HG03135 (cell line): ENCODE measurements around the gene ITPRIP.
A peak's percentile ranks its signal among the peaks of the same experiment; 100 is the strongest.

Experiments
- ATAC-seq: cut with Tn5 transposase; IDR thresholded peaks from one replicate; pipeline ENCODE4 v1.9.1; 2021; ENCODE audit warnings: mild to moderate bottlenecking, moderate library complexity; ENCODE audit not compliant: unreplicated experiment

The ITPRIP gene

DNA sequence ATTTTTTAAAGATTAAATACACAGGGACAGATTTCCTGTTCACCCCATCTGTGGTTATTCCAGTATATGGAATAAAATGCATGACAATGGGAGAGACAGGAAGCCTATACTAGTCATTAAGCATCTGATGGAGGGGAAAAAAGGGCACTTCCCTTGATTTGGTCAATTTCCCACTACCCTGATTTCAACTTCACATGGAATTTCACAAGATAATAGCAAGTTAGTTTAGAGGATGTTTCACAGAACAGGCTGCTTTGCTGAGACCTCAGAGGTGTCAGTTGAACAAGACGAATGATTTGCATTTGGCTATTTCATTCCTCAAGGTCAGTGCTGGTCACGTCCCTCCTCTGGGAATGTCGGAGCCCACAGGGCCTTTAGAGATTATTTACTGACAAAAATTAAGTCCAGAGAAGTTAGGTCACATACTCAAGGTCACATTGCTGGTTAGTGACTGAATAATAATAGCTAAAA is 4.7 kb upstream of the ITPRIP start:
- ATAC-seq, result no peak

DNA sequence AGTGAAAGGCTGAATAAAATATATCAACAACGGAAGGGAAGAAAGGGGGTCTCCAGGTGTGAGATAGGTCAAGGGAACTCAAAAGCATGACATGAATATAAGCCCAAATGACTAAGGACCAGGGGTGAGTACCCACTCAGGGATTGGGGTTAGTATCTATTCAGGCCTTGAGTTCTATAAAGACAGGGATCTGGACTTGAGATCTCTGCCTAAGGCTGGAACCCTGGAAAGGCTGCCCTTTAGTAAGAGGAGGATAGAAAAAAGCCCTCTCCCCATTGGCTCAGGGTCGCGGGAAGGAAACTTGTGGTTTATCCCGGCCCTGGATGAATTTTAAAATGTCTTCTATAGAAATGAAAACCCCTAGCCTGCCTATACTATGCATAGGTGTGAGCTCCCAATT is 2.4 kb upstream of the ITPRIP start:
- no peak for ATAC-seq

DNA sequence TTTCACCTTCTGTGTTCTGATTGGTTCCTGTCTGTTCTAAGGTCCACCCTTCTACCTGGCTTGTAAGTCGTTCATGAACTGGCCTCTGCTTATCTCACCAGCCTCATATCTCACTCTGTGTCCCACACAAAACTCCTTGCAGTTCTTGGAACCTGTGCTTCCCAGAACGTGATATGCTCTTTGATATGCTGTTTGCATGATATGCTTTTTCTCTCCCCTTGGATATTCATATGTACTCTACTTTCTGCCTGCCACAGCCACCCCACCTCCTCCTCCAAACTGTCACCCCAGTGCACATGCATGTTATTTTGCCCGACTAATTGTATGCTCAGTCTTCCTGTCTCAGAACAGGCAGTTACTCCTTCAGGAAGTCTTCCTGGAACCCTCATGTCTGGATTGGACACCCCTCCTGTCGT is 1.9 kb upstream of the ITPRIP start:
- no peak for ATAC-seq

GRCh38 chr10:104339469-104340110 is 1.3 kb upstream of the ITPRIP start:
- ATAC-seq, result no peak

- peak; percentile 46 for ATAC-seq
These were observed 712 bp downstream of the ITPRIP start for GRCh38 chr10:104337521-104337984.

DNA sequence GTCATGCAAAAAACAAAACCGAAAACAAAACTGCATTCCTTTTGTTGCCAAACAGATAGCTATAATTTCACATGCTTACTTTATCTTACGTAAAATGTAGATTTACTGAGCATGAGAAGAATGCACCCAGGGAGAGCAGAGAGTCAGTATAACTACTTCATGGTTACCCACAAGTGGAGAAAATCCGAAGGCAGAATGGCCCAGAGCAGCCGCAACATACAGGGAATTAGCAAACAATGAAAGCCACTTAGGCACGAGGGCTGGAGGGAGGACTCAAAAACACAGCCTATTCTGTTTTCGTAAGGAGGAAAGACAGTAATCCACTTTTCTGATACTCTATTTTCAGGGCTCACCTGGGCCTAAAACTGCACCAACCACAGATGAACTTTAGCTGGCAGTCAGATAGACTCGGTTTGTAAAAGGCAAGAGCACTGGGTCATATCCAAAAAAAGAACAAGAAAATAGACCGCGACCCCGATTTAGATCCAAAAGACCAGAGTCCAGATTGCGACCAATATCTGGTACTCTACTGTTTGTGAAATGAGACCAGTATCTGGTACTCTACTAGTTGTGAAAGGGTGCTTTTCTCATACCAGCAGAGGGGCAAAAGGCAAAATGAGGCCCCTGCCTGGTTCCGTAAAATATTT is 1.3 kb downstream of the ITPRIP start:
- ATAC-seq, result peak; percentile 28

DNA sequence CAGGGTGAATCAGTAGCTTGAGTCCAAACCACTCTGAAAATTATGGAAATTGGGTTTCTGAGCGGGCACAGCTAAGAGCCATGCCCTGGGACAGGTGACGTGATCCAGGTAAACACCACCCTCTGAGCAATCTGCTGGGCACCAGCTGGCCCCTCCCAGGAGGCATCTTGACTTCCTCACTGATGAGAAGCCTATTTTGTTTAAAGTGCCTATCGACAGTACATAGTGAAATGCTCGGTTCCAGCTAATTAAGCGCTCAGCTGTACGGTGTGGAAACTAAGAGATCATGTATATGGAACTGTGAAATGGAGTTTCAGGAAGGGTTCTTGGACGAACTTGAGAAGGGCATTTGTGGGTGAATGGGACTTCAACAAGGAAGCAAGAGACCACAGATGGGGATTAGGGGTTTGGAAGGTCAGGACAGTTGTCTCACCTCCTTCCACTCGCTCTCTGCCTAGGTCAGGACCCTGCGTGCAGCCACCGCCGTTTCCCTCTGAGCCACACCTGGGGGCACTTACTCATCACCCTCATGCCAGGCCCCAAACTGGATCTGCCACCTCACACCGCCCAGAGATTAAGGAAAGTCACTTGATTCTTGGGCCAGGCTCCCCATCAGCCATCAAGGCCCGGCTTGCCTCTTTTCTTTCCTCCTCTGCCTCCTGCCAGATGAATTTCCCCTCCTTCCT is 3.2 kb downstream of the ITPRIP start:
- no peak for ATAC-seq

GRCh38 chr10:104334561-104334960 is 3.7 kb downstream of the ITPRIP start:
- ATAC-seq, result no peak

- no peak for ATAC-seq
These were observed 4.4 kb downstream of the ITPRIP start for GRCh38 chr10:104333728-104334373.

DNA sequence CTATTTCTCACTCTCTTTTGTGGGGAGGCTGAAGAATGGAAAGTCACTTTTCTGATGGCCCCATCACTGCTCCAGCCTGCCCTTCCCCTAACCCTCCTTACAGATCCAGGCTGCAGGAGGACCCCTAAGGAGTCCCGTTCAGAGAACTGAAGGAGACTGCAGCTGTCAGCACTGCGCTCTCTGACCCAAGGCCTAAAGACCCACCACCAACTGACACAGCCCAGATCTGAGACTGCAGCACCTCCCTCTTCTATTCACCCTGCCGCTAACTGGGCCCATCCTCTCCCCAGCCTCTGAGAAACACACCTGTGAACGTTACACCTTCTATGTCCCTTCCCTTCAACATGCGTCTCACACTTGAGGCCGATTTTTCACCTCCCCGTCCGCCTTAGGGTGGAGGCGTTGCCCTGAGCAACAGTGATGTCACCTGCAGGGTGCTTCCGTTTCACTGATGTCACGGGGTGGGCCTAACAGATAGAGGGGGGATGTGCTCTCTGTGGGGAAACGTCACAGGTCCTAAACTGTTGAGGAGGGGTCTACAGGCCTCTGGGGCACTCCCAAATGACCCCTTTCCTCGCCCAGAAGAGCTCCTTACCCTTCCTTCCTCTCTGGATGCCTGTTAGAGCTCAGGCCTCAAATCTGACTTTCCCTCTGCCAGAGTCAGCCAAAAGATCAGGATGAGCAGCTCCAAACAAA is 5.1 kb downstream of the ITPRIP start:
- ATAC-seq, result no peak

GRCh38 chr10:104332243-104333031 is 5.8 kb downstream of the ITPRIP start:
- ATAC-seq, result no peak

DNA sequence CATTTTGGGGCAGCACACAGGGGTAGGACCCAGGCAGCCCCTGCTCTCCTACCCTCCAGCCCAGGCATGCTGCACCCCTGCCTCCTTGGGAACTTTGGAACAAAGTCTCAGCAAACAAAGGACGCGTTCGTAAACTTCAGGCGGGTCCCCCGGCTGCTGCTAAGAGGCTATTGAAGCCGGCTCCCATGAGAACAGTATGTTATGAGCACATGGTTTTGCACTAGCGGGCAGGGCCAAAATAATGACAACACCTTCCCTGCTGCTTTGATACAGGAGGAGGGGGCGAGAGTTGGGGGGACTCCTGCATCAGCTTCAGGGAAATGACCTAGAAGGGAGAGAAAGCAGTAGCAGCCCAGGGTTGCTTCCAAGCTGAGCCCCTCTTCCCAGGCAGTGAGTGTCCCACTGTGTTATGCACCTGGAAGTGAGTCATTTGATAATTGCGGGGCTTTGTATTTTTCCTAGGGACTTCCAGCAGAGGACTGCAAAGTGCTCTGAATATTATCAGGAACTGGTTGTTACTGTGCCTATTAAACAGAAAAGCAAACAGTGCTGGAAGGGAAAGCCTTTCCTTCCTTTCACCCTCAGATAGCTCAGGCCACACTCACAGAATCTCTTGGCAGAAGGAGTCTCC is 6.9 kb downstream of the ITPRIP start:
- no peak for ATAC-seq

DNA sequence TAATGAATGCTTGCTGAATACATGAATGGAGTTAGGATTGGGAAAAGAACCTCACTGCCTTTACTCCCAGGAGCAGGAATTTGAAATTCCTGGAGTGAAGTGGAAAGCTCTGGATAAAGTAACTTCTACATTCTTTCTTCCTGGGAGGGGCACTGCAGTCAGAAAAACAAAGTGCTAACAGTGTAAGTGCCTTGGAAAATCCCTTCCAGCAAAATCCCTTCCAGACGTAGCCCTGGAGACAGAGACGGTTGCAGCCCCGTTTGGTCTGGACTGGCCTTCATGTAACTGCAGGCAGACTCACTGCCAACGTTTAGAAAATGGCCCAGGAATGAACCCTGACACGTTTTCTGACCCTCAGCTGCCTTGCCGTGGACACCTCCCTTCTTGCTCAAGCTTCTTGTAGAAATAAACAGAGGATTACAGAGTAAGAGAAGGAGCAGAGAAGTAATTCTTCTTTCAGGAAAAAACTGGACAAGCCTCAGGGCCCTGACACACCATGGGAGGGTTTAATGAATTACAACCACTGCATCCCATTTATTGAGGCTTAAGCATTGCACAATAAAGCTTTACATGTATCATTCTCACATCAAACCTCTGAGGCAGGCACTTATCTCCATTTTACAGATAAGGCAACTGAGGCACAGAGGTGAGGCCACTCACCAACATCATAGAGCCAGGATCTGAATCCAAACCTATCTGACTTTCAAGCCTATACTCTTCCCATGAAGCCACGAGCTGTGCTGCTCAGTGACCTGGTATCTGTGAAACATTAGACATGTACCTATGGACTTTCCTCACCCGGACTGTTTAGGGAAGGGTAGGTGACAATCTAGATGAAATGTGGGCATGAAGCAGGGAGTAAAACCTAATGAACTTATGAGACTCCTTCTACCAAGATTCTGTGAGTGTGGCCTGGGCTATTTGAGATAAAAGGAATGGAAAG is 7.8 kb downstream of the ITPRIP start:
- no peak for ATAC-seq

DNA sequence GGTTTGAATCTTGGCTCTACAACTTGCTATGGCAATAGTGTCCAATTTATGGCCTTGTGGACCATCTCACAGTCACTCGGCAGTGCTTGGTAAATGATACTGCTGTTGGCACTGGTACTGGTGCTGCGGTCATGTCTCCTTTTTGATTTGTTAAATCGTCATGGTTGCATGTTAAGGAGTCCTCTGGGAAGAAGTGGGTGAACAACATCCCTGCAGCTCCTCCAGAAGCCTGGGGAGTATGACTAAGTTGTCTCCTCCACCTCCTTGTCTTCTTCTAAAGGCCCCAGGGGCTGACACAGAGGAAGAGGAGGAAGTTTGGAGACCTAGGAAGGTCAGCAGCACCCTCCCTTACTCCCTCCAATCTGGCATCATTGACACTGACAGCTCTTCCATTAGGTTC is 8.5 kb downstream of the ITPRIP start:
- ATAC-seq, result no peak

- no peak for ATAC-seq
These were observed 9.2 kb downstream of the ITPRIP start for GRCh38 chr10:104328896-104329710.

- no peak for ATAC-seq
These were observed 9.7 kb downstream of the ITPRIP start for GRCh38 chr10:104328646-104328895.

DNA sequence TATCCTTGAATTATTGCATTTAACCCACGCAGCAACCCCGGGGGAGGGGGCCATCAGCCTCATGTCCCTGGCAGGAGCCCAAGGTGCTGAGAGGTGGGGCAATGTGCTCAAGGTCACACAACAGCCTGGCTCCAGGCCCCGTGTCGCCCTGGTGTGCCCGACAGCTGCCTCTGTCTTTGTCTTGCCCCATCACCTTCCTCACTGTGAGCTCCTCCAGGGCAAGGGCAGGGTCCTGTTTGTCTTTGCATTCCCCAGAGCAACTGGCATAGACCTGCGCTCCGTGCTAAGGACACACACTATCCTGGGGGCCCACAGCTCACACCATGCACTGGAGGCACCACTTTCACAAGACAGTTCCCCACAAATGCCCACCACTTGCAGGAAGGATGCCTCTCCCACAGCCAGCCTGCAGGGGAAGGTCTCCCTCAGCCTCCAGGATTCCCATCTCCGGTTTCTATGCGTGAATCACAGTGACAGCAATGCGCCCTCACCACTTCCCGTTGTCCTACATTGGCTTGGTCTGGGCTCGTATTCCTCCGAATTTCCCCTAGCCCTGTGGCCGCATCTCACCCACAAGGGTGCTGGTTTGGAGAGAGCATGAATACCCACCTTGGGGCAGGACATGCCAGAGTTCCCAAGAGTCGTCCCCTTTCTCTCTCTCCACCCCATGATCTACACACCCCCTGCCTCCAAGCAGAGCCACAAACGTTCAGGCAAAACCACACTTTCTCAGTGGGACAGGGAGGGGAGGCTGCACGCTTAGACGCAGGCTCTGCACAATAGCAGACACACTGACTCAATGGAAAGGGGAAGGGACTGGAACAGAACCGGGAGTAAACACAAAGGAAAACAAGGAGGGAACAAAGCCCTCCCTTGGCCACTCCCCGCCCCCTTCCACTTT is 10.3 kb downstream of the ITPRIP start:
- no peak for ATAC-seq
